Skeletal muscle satellite cell (primary cell): ENCODE results near the gene LHFPL2.
"Not testable (repeated sequence)": the region's sequence is repeated elsewhere in the genome, so short reads cannot be mapped to it uniquely, and the experiment has no call there.

ENCODE experiments used
- H3K27me3 ChIP-seq: 2 replicates; pipeline ENCODE4 v1.7.0; 2013; ENCODE audit warnings: low read length; ENCODE audit not compliant: control insufficient read depth, insufficient read depth
- H3K36me3 ChIP-seq: 2 replicates; pipeline ENCODE4 v1.7.0; 2013; ENCODE audit warnings: mild to moderate bottlenecking, control low read depth, low read length; ENCODE audit not compliant: insufficient read depth
- H3K4me1 ChIP-seq: 2 replicates; pipeline ENCODE4 v1.7.0; 2013; ENCODE audit warnings: low read length; ENCODE audit not compliant: control insufficient read depth, insufficient read depth
- H3K4me2 ChIP-seq: 2 replicates; pipeline ENCODE4 v1.7.0; 2013; ENCODE audit warnings: mild to moderate bottlenecking, low read length
- H3K4me3 ChIP-seq: 2 replicates; pipeline ENCODE4 v1.7.0; 2013; ENCODE audit warnings: low read length
- H3K9ac ChIP-seq: 2 replicates; pipeline ENCODE4 v1.7.0; 2013; ENCODE audit warnings: mild to moderate bottlenecking, low read depth, low read length, moderate library complexity
- H3K9me3 ChIP-seq: replicated peaks from 2 replicates; pipeline ENCODE4 v1.7.0; 2013; ENCODE audit warnings: mild to moderate bottlenecking, control low read depth, low read length

LHFPL2 gene

DNA sequence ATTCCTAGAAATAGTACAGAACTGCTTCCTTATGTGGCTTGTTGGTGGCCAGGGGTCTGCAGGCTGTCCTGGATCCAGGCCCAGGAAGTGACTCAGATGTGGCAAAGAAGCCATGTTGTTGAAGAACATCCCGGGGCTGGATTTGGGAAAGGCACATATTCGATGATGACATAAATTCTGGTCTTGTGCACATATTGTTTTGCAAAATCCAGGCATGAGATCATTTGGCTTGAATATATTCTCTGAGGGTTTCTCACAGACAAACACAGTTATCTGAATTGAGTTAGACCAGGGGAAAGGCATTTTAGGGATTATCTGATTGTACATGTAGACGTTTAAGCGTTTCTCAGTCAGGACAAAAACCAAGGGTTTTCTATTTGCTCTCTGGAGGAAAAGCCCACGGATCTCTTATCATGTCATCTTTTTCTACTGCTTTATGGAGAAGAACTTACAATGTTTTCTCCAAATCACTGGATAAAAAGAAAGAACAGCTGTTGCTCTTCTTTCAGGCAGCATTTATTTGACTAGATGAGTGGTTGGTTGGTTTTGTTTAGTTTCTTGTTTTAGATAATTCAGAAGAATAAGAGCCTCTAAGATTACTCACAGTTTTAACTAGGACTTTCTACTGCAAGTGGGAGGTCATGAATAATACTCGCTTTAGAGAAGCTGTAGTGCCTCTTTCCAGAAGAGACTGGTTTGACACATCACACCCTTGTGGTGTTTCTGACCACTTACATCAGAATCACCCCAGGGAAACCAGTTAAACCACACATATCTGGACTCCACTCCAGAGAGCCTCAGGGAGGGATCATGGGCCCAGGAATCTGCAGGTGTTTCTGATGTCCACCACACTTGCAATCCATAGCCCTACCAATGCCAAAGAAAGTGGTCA lies 29.5 kb upstream of the LHFPL2 start:
- Histone ChIP-seq H3K4me3 (peak overlapping the region; percentile 34), H3K9me3 (no peaks in the 10 kb centered on the region), H3K36me3 (no peaks in the 10 kb centered on the region), H3K9ac (peak overlapping the region; percentile 70), H3K4me2 (peak overlapping the region; percentile 59), H3K4me1 (peaks cover 20% of the 10 kb centered on the region), H3K27me3 (no peaks in the 10 kb centered on the region)

- no peaks in the 10 kb centered on the region for H3K9me3 ChIP-seq
- no peaks in the 10 kb centered on the region for H3K27me3 ChIP-seq
- H3K4me3 ChIP-seq = no peak overlapping the region
- no peak overlapping the region for H3K9ac ChIP-seq
- no peak overlapping the region for H3K4me2 ChIP-seq
- no peaks in the 10 kb centered on the region for H3K36me3 ChIP-seq
- H3K4me1 ChIP-seq = peaks cover 20% of the 10 kb centered on the region
Measured at GRCh38 chr5:78675956-78676730, 27.6 kb upstream of the LHFPL2 start.

- peaks cover 16% of the 10 kb centered on the region for H3K4me1 ChIP-seq
- not testable (repeated sequence) for H3K9ac ChIP-seq, H3K4me2 ChIP-seq, H3K27me3 ChIP-seq, H3K36me3 ChIP-seq, H3K9me3 ChIP-seq, H3K4me3 ChIP-seq
Measured at GRCh38 chr5:78673827-78674226, 25.3 kb upstream of the LHFPL2 start.

DNA sequence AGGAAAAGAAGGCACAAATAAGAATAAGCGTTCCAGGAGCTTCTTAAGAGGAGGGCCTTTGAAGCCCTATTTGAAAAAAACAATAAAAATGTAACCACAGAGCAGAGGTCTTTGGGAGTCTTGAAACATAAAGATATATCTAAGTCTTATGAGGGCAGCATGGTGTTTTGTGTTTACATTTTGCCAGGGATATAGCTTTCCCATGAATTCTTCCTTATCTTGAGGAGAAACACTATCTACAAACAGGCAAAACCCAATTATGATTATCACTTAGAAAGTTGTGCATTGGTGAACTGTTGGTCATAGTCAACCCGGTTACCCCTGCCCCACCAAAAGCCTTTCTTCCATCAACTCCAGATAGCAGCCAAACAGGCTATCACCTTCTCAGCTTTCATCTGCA lies 23.6 kb upstream of the LHFPL2 start:
- Histone ChIP-seq H3K4me1 (peaks cover 1% of the 10 kb centered on the region), H3K4me3 (no peak overlapping the region), H3K36me3 (no peaks in the 10 kb centered on the region), H3K9me3 (no peaks in the 10 kb centered on the region), H3K9ac (no peak overlapping the region), H3K27me3 (no peaks in the 10 kb centered on the region), H3K4me2 (no peak overlapping the region)

GRCh38 chr5:78671609-78672008 lies 23.0 kb upstream of the LHFPL2 start:
- Histone ChIP-seq H3K4me3 (no peak overlapping the region), H3K4me2 (no peak overlapping the region), H3K9ac (no peak overlapping the region), H3K36me3 (no peaks in the 10 kb centered on the region), H3K9me3 (no peaks in the 10 kb centered on the region), H3K27me3 (no peaks in the 10 kb centered on the region), H3K4me1 (no peaks in the 10 kb centered on the region)

- H3K36me3 ChIP-seq = no peaks in the 10 kb centered on the region
- no peak overlapping the region for H3K9ac ChIP-seq
- H3K4me1 ChIP-seq = no peaks in the 10 kb centered on the region
- no peaks in the 10 kb centered on the region for H3K9me3 ChIP-seq
- H3K4me3 ChIP-seq = no peak overlapping the region
- no peak overlapping the region for H3K4me2 ChIP-seq
- H3K27me3 ChIP-seq = no peaks in the 10 kb centered on the region
Measured at GRCh38 chr5:78670701-78671269, 22.2 kb upstream of the LHFPL2 start.

GRCh38 chr5:78669331-78669730 lies 20.8 kb upstream of the LHFPL2 start:
- no peaks in the 10 kb centered on the region for H3K4me1 ChIP-seq
- H3K4me2 ChIP-seq = no peak overlapping the region
- H3K4me3 ChIP-seq = no peak overlapping the region
- H3K9ac ChIP-seq = no peak overlapping the region
- H3K27me3 ChIP-seq = no peaks in the 10 kb centered on the region
- H3K9me3 ChIP-seq = no peaks in the 10 kb centered on the region
- no peaks in the 10 kb centered on the region for H3K36me3 ChIP-seq

GRCh38 chr5:78667461-78668103 lies 19.0 kb upstream of the LHFPL2 start:
- no peak overlapping the region for H3K4me3 ChIP-seq
- H3K4me1 ChIP-seq = no peaks in the 10 kb centered on the region
- no peaks in the 10 kb centered on the region for H3K36me3 ChIP-seq
- H3K9ac ChIP-seq = no peak overlapping the region
- H3K27me3 ChIP-seq = no peaks in the 10 kb centered on the region
- no peaks in the 10 kb centered on the region for H3K9me3 ChIP-seq
- H3K4me2 ChIP-seq = no peak overlapping the region

DNA sequence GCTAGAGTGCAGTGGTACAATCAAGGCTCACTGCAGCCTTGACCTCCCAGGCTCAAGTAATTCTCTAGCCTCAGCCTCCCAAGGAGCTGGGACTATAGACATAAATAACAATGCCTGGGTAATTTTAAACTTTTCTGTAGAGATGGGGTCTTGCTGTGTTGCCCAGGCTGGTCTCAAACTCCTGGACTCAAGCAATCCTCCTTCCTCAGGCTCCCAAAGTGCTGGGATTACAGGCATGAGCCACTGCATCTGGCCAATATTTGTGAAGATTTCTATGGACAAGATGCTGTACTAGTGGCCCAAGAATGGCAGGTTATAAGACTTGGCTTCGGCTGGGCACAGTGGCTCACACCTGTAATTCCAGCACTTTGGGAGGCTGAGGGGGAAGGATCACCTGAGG lies 18.4 kb upstream of the LHFPL2 start:
- H3K9me3 ChIP-seq, H3K27me3 ChIP-seq, H3K4me1 ChIP-seq, H3K36me3 ChIP-seq, H3K4me2 ChIP-seq, H3K9ac ChIP-seq, H3K4me3 ChIP-seq: not testable (repeated sequence)

GRCh38 chr5:78666041-78666444 lies 17.5 kb upstream of the LHFPL2 start:
- Histone ChIP-seq H3K4me1 (no peaks in the 10 kb centered on the region), H3K9me3 (no peaks in the 10 kb centered on the region), H3K36me3 (no peaks in the 10 kb centered on the region), H3K4me2 (no peak overlapping the region), H3K27me3 (no peaks in the 10 kb centered on the region), H3K4me3 (no peak overlapping the region), H3K9ac (no peak overlapping the region)

- Histone ChIP-seq H3K9ac (no peak overlapping the region), H3K4me2 (no peak overlapping the region), H3K4me1 (no peaks in the 10 kb centered on the region), H3K36me3 (no peaks in the 10 kb centered on the region), H3K27me3 (no peaks in the 10 kb centered on the region), H3K4me3 (no peak overlapping the region), H3K9me3 (no peaks in the 10 kb centered on the region)
Measured at GRCh38 chr5:78665534-78665933, 17.0 kb upstream of the LHFPL2 start.
